ENCODE measurements around the gene ACTN3. TPM values are rescaled to one million over a fixed set of nuclear protein-coding genes. Genes with fewer than 3 reads are reported as not detected.

The ACTN3 gene
- total and polyA plus RNA-seq, 2 experiments from 2014 or later = 6.3 to 7.3 TPM

DNA sequence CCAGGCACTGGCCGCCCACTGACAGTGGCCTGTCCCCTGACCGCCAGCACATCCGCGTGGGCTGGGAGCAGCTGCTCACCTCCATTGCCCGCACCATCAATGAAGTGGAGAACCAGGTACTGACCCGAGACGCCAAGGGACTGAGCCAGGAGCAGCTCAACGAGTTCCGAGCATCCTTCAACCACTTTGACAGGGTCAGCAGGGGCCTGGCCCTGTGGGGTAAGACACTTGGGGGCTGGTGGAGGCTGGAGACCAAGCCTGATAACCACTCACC is 15.2 kb downstream of the ACTN3 start:
- Mint-ChIP-seq H3K36me3 (ENCODE audit: low read depth) (peaks cover 14% of the 10 kb centered on the region), H3K4me3 (no peak overlapping the region), H3K9me3 (no peaks in the 10 kb centered on the region), H3K27ac (no peak overlapping the region), H3K27me3 (ENCODE audit: insufficient read depth, low read depth, poor library complexity) (peaks cover 15% of the 10 kb centered on the region), H3K4me1 (no peaks in the 10 kb centered on the region; the same call in 2 of the 3 replicates)
- no peak overlapping the region for H3K4me2 ChIP-seq
- ATAC-seq (no peak), DNase-seq (ENCODE audit: low spot score) (no peak)
- H3K79me2 ChIP-seq (replicated peaks; ENCODE audit: insufficient read depth) = no peaks in the 10 kb centered on the region
- no peaks in the 10 kb centered on the region for H3K36me3 ChIP-seq (ENCODE audit: insufficient read depth)
- TF ChIP-seq POLR2AphosphoS5 (IDR thresholded peaks at IDR 0.05; ENCODE audit: low read depth) (no peak), JUNB (IDR thresholded peaks at IDR 0.05; ENCODE audit: unreplicated experiment) (no peak), NANOG (IDR thresholded peaks at IDR 0.05; ENCODE audit: borderline replicate concordance) (no peak), ZNF331 (CRISPR knock-in tag; IDR thresholded peaks at IDR 0.05; ENCODE audit: low read depth) (no peak), ZNF462 (CRISPR knock-in tag; IDR thresholded peaks at IDR 0.05) (no peak), EZH2 (IDR thresholded peaks at IDR 0.05; ENCODE audit: low read depth, unreplicated experiment) (no peak), STAT1 (IDR thresholded peaks at IDR 0.05; ENCODE audit: unreplicated experiment) (no peak), CREB1 (CRISPR knock-in tag; IDR thresholded peaks at IDR 0.05; ENCODE audit: low read depth) (no peak), EZH2phosphoT487 (IDR thresholded peaks at IDR 0.05; ENCODE audit: unreplicated experiment) (no peak), ETS1 (IDR thresholded peaks at IDR 0.05) (no peak)
- TF ChIP-seq, protein P1, sequence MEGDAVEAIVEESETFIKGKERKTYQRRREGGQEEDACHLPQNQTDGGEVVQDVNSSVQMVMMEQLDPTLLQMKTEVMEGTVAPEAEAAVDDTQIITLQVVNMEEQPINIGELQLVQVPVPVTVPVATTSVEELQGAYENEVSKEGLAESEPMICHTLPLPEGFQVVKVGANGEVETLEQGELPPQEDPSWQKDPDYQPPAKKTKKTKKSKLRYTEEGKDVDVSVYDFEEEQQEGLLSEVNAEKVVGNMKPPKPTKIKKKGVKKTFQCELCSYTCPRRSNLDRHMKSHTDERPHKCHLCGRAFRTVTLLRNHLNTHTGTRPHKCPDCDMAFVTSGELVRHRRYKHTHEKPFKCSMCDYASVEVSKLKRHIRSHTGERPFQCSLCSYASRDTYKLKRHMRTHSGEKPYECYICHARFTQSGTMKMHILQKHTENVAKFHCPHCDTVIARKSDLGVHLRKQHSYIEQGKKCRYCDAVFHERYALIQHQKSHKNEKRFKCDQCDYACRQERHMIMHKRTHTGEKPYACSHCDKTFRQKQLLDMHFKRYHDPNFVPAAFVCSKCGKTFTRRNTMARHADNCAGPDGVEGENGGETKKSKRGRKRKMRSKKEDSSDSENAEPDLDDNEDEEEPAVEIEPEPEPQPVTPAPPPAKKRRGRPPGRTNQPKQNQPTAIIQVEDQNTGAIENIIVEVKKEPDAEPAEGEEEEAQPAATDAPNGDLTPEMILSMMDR (conservative IDR thresholded peaks at IDR 0.05; ENCODE audit: low read depth in 2 of 2) = no peak
- TF ChIP-seq, protein P2, sequence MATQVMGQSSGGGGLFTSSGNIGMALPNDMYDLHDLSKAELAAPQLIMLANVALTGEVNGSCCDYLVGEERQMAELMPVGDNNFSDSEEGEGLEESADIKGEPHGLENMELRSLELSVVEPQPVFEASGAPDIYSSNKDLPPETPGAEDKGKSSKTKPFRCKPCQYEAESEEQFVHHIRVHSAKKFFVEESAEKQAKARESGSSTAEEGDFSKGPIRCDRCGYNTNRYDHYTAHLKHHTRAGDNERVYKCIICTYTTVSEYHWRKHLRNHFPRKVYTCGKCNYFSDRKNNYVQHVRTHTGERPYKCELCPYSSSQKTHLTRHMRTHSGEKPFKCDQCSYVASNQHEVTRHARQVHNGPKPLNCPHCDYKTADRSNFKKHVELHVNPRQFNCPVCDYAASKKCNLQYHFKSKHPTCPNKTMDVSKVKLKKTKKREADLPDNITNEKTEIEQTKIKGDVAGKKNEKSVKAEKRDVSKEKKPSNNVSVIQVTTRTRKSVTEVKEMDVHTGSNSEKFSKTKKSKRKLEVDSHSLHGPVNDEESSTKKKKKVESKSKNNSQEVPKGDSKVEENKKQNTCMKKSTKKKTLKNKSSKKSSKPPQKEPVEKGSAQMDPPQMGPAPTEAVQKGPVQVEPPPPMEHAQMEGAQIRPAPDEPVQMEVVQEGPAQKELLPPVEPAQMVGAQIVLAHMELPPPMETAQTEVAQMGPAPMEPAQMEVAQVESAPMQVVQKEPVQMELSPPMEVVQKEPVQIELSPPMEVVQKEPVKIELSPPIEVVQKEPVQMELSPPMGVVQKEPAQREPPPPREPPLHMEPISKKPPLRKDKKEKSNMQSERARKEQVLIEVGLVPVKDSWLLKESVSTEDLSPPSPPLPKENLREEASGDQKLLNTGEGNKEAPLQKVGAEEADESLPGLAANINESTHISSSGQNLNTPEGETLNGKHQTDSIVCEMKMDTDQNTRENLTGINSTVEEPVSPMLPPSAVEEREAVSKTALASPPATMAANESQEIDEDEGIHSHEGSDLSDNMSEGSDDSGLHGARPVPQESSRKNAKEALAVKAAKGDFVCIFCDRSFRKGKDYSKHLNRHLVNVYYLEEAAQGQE (IDR thresholded peaks at IDR 0.05; ENCODE audit: unreplicated experiment) = no peak
- H3K4me3 ChIP-seq = no peak overlapping the region
- H3K4me1 ChIP-seq (ENCODE audit: insufficient read depth) = 0 out of 2 replicates have a peak, but pooled peaks cover 4% of the 10 kb centered on the region
- H3K27ac ChIP-seq (ENCODE audit: low read depth) = no peak overlapping the region
- H2AFZ ChIP-seq = no peak overlapping the region
- H3K27me3 ChIP-seq (ENCODE audit: insufficient read depth) = no peaks in the 10 kb centered on the region
- H3K9me2 ChIP-seq (ENCODE audit: insufficient read depth) = no peaks in the 10 kb centered on the region
- 0 out of 2 replicates have a peak, but pooled peaks cover 3% of the 10 kb centered on the region for H3F3A ChIP-seq (replicated peaks; ENCODE audit: low read depth)
- H4K20me1 ChIP-seq (replicated peaks; ENCODE audit: insufficient read depth) = no peaks in the 10 kb centered on the region

All from GM23338 (cell line).